GM12878 (cell line): ENCODE results near the gene UBR3. TPM values are rescaled to one million over a fixed set of nuclear protein-coding genes. Genes with fewer than 3 reads are reported as not detected.

Experiments
- ATAC-seq: fragments of 200-7000 bp; cut with Tn5 transposase; 3 replicates; pipeline ENCODE4 v1.9.1; 2020; ENCODE audit warnings: mild to moderate bottlenecking, moderate library complexity
- BruUV-seq: library from RNA; stranded (reverse); fragments of 400-500 nt; replicated peaks from 2 replicates; lab custom pipeline; 2021; lab: Mats Ljungman, UMichigan
- CTCF ChIA-PET: fragments of 300-600 bp; sonication (Branson Sonifier 250); formaldehyde crosslinking; extraction: SDS; loops from one replicate; lab custom pipeline; 2021; ENCODE audit warnings: inconsistent platforms; lab: Yijun Ruan, JAX
- POLR2A ChIA-PET: fragments of 350-600 bp; formaldehyde crosslinking; extraction: SDS; loops from one replicate; lab custom pipeline; 2021; ENCODE audit warnings: inconsistent platforms; lab: Charles Lee
- RAD21 ChIA-PET: fragments of 300-600 bp; sonication (Branson Sonifier 250); formaldehyde crosslinking; loops from one replicate; lab custom pipeline; 2023; ENCODE audit warnings: antibody characterized with exemption; ENCODE audit not compliant: unreplicated experiment; lab: Charles Lee
- SMC1A ChIA-PET: fragments of 300-600 bp; sonication (Branson Sonifier 250); formaldehyde crosslinking; loops from one replicate; lab custom pipeline; 2023; ENCODE audit not compliant: unreplicated experiment, uncharacterized antibody; lab: Charles Lee
- DNase-seq: peaks from one replicate; pipeline ENCODE4 v3.0.0-alpha.2; 2011; ENCODE audit warnings: low read depth, low spot score
- FAIRE-seq: peaks from 3 replicates; lab custom pipeline; 2011; peaks lifted over from hg19 to GRCh38; lab: Jason Lieb, UNC
- H2AFZ ChIP-seq: 2 replicates; pipeline ENCODE4 v1.6.0; 2011; ENCODE audit warnings: low read depth, low read length, control low read depth; ENCODE audit not compliant: control insufficient read depth
- H3K27ac ChIP-seq: 2 replicates; pipeline ENCODE4 v1.5.1; 2011; ENCODE audit warnings: control low read depth; ENCODE audit not compliant: control insufficient read depth, insufficient read depth
- H3K27me3 ChIP-seq, 2 experiments: replicated peaks in 1 of 2; 2 replicates each; pipeline versions ENCODE4 v1.6.0 to v1.6.1; 2011; ENCODE audit warnings: low read length in 1 of 2; ENCODE audit not compliant: control insufficient read depth in 2 of 2, insufficient read depth in 2 of 2
- H3K36me3 ChIP-seq, 2 experiments: 2 replicates each; pipeline ENCODE4 v1.5.1; 2011; ENCODE audit warnings: low read length in 1 of 2; ENCODE audit not compliant: control insufficient read depth in 2 of 2, insufficient read depth in 2 of 2
- H3K4me1 ChIP-seq: 2 replicates; pipeline ENCODE4 v1.6.1; 2011; ENCODE audit warnings: mild to moderate bottlenecking, low read length, moderate library complexity, mixed read lengths; ENCODE audit not compliant: control insufficient read depth, insufficient read depth
- H3K4me2 ChIP-seq: 2 replicates; pipeline ENCODE4 v1.6.0; 2011; ENCODE audit warnings: control low read depth; ENCODE audit not compliant: control insufficient read depth, insufficient read depth
- H3K4me3 ChIP-seq: fragments of 200-600 bp; sonication (generic); 2 replicates; pipeline ENCODE4 v1.5.1; 2016
- H3K79me2 ChIP-seq: 2 replicates; pipeline ENCODE4 v1.6.0; 2011; ENCODE audit warnings: low read length; ENCODE audit not compliant: control insufficient read depth, insufficient read depth
- H3K9ac ChIP-seq: 2 replicates; pipeline ENCODE4 v1.8.0; 2011; ENCODE audit warnings: low read length, control low read depth, mixed read lengths; ENCODE audit not compliant: control insufficient read depth, insufficient read depth
- H3K9me3 ChIP-seq: replicated peaks from 3 replicates; pipeline ENCODE4 v1.5.1; 2011; ENCODE audit warnings: mild to moderate bottlenecking, low read length; ENCODE audit not compliant: control insufficient read depth, insufficient read depth
- H4K20me1 ChIP-seq: 2 replicates; pipeline ENCODE4 v1.6.0; 2011; ENCODE audit not compliant: control insufficient read depth, insufficient read depth
- BCL11A ChIP-seq: IDR thresholded peaks from 2 replicates; pipeline ENCODE4 v1.6.1; 2011; ENCODE audit warnings: low read depth, low read length
- CBFB ChIP-seq: IDR thresholded peaks from 2 replicates; pipeline ENCODE4 v1.6.1; 2016; ENCODE audit warnings: antibody characterized with exemption, low read depth
- GABPA ChIP-seq: IDR thresholded peaks from 2 replicates; pipeline ENCODE4 v1.6.1; 2014; ENCODE audit warnings: antibody characterized with exemption, low read depth, mild to moderate bottlenecking, inconsistent platforms
- HCFC1 ChIP-seq: fragments of 150-350 bp; IDR thresholded peaks from 2 replicates; pipeline ENCODE4 v1.6.1; 2014; ENCODE audit warnings: low read length
- HSF1 ChIP-seq: fragments of 150-350 bp; IDR thresholded peaks from 2 replicates; pipeline ENCODE4 v1.6.1; 2014; ENCODE audit warnings: mild to moderate bottlenecking, low read depth, low read length
- IRF3 ChIP-seq: fragments of 450-650 bp; IDR thresholded peaks from 2 replicates; pipeline ENCODE4 v1.6.1; 2014; ENCODE audit warnings: mild to moderate bottlenecking
- MTA3 ChIP-seq: IDR thresholded peaks from 2 replicates; pipeline ENCODE4 v1.6.1; 2012; ENCODE audit warnings: low read length, inconsistent platforms, borderline replicate concordance
- NFYA ChIP-seq: IDR thresholded peaks from 2 replicates; pipeline ENCODE4 v1.6.1; 2011; ENCODE audit warnings: low read depth, mild to moderate bottlenecking, low read length, improper control_type of control experiment, borderline replicate concordance
- RB1 ChIP-seq: fragments of 450-650 bp; formaldehyde crosslinking; IDR thresholded peaks from 2 replicates; pipeline ENCODE4 v1.6.1; 2017; ENCODE audit warnings: mild to moderate bottlenecking, borderline replicate concordance
- RFX5 ChIP-seq: IDR thresholded peaks from 2 replicates; pipeline ENCODE4 v1.6.1; 2011; ENCODE audit warnings: low read depth, low read length, improper control_type of control experiment
- SIX5 ChIP-seq: IDR thresholded peaks from 2 replicates; pipeline ENCODE4 v1.6.1; 2011; ENCODE audit warnings: mild to moderate bottlenecking, low read depth, low read length, moderate library complexity; ENCODE audit not compliant: severe bottlenecking
- TARDBP ChIP-seq: IDR thresholded peaks from 2 replicates; pipeline ENCODE4 v1.6.1; 2016; ENCODE audit warnings: borderline replicate concordance
- ZNF622 ChIP-seq: fragments of 450-650 bp; IDR thresholded peaks from 2 replicates; pipeline ENCODE4 v1.6.1; 2017; ENCODE audit warnings: mild to moderate bottlenecking, inconsistent platforms
- ZNF687 ChIP-seq: fragments of 450-650 bp; IDR thresholded peaks from 2 replicates; pipeline ENCODE4 v1.6.1; 2017; ENCODE audit warnings: mild to moderate bottlenecking, moderate library complexity
- WGBS: methylation state at CpG from one replicate; pipeline ENCODE4 v1.1.6; 2016; ENCODE audit warnings: low lambda C conversion rate; ENCODE audit not compliant: insufficient replicate concordance, insufficient coverage; ENCODE audit errors: missing lambda C conversion rate; 5-methylcytosine and 5-hydroxymethylcytosine counted together
- in situ Hi-C: fragments of 300-500 bp; cut with MboI; formaldehyde crosslinking; loops from 9 replicates; pipeline ENCODE4 v1.14.3; 2018; ENCODE audit warnings: mixed read lengths
- intact Hi-C: fragments of 100-400 bp; cut with micrococcal nuclease; formaldehyde crosslinking; loops from one replicate; pipeline ENCODE4 v1.14.2; 2022; ENCODE audit not compliant: unreplicated experiment
- polyA plus RNA-seq, 11 experiments: library from polyadenylated mRNA; depleted of rRNA in 4 of 11; unstranded in 6 of 11; stranded (reverse) in 5 of 11; fragments of >200 nt; fragmentation: Nextera tagmentation in 4 of 11; fragmentation: Illumina TruSeq in 1 of 11; extraction: Ambion mirVana in 4 of 11; extraction: Trizol in 1 of 11; gene quantifications; 1 replicate in 1 of 11; 2 replicates in 10 of 11; pipeline versions ENCODE4 v1.2.1 to v1.2.3, GENCODE V29; 2011 to 2016; ENCODE audit warnings: inconsistent platforms in 2 of 11, missing spikeins in 2 of 11, low read depth in 1 of 11
- total RNA-seq, 4 experiments: library from RNA; depleted of rRNA in 3 of 4; stranded (reverse); fragments of >200 nt in 3 of 4; fragmentation: Illumina TruSeq in 1 of 4; extraction: Trizol in 1 of 4; gene quantifications; 2 replicates each; pipeline versions ENCODE4 v1.2.1 to v1.2.3, GENCODE V29; 2013 to 2021
- TF ChIP-seq, protein P1 (sequence below): fragments of 450-650 bp; conservative IDR thresholded peaks from 2 replicates; pipeline ENCODE4 v1.6.1; 2017; ENCODE audit warnings: mild to moderate bottlenecking, moderate library complexity
- TF ChIP-seq, protein P2 (sequence below): IDR thresholded peaks from 2 replicates; pipeline ENCODE4 v1.6.1; 2011; ENCODE audit warnings: borderline replicate concordance, low read depth, mild to moderate bottlenecking, moderate library complexity, mixed read lengths, low read length; ENCODE audit not compliant: insufficient read depth; ENCODE audit errors: extremely low read length

The UBR3 gene
- total and polyA plus RNA-seq, 10 of the 15 experiments (the other 5 are each of a cell fraction or from before 2014, with no cell fraction given), result 3.8 to 22.9 (median 11.2) TPM

- no peak overlapping the region for H3K9ac ChIP-seq
- no peaks in the 10 kb centered on the region for H3K9me3 ChIP-seq
- no peaks in the 10 kb centered on the region for H3K4me1 ChIP-seq
- H3K4me3 ChIP-seq, result no peak overlapping the region
- BruUV-seq, result no TSS peak
- ChIA-PET POLR2A (interaction anchor here (0.5 kb wide), 1 partner anchor 1662 kb away, joined by 3 read pairs; no protein-coding TSS in a partner anchor), CTCF (interaction anchor here (1.0 kb wide), 1 partner anchor 10 kb away, joined by 3 read pairs; no protein-coding TSS in a partner anchor), RAD21 (no interaction called here), SMC1A (interaction anchor here (1.0 kb wide), 1 partner anchor 28 kb away, joined by 3 read pairs; no protein-coding TSS in a partner anchor)
- no peaks in the 10 kb centered on the region for H3K79me2 ChIP-seq
- no peak for DNase-seq
- H3K27ac ChIP-seq, result no peak overlapping the region
- peaks cover 0 to 4% of the 10 kb centered on the region in 2 experiments; a peak in 1 of 4 replicates for H3K36me3 ChIP-seq
- 70% methylated on average over 4 of the region's 4 CpGs for WGBS
- no peak overlapping the region for H3K4me2 ChIP-seq
- intact Hi-C loops, result no loop called here
- FAIRE-seq, result no peak
- no peak overlapping the region for H2AFZ ChIP-seq
- in situ Hi-C loops, result no loop called here
- no peak for ATAC-seq
- no peaks in the 10 kb centered on the region for H3K27me3 ChIP-seq
- no peaks in the 10 kb centered on the region for H4K20me1 ChIP-seq
- TF ChIP-seq NFYA (no peak), CBFB (no peak), HSF1 (no peak), ZNF622 (no peak), RFX5 (no peak), RB1 (no peak), SIX5 (no peak), HCFC1 (no peak), ZNF687 (no peak), GABPA (no peak), IRF3 (no peak), BCL11A (no peak), MTA3 (no peak), TARDBP (no peak)
- TF ChIP-seq, protein P1, sequence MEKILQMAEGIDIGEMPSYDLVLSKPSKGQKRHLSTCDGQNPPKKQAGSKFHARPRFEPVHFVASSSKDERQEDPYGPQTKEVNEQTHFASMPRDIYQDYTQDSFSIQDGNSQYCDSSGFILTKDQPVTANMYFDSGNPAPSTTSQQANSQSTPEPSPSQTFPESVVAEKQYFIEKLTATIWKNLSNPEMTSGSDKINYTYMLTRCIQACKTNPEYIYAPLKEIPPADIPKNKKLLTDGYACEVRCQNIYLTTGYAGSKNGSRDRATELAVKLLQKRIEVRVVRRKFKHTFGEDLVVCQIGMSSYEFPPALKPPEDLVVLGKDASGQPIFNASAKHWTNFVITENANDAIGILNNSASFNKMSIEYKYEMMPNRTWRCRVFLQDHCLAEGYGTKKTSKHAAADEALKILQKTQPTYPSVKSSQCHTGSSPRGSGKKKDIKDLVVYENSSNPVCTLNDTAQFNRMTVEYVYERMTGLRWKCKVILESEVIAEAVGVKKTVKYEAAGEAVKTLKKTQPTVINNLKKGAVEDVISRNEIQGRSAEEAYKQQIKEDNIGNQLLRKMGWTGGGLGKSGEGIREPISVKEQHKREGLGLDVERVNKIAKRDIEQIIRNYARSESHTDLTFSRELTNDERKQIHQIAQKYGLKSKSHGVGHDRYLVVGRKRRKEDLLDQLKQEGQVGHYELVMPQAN, result no peak
- TF ChIP-seq, protein P2, sequence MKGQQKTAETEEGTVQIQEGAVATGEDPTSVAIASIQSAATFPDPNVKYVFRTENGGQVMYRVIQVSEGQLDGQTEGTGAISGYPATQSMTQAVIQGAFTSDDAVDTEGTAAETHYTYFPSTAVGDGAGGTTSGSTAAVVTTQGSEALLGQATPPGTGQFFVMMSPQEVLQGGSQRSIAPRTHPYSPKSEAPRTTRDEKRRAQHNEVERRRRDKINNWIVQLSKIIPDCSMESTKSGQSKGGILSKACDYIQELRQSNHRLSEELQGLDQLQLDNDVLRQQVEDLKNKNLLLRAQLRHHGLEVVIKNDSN, result no peak
Measured at GRCh38 chr2:170012773-170013172, 185.5 kb downstream of the UBR3 start.
